Naive thymus-derived CD4-positive, alpha-beta T cell (primary cell): ENCODE measurements around the gene SFN. TPM values are rescaled to one million over a fixed set of nuclear protein-coding genes. Genes with fewer than 3 reads are reported as not detected.

ENCODE experiments used
- ATAC-seq: fragments of 150-1000 bp; cut with Tn5 transposase; 2 replicates; pipeline ENCODE4 v1.10.0; 2021; ENCODE audit warnings: mild to moderate bottlenecking, moderate library complexity
- CTCF ChIA-PET: fragments of 350-600 bp; sonication (Branson Sonifier 250); formaldehyde crosslinking; loops from one replicate; lab custom pipeline; 2021; ENCODE audit warnings: antibody characterized with exemption; lab: Charles Lee
- POLR2A ChIA-PET: fragments of 350-600 bp; sonication (Branson Sonifier 250); formaldehyde crosslinking; loops from one replicate; lab custom pipeline; 2021; ENCODE audit warnings: antibody characterized with exemption, inconsistent platforms; lab: Charles Lee
- DNase-seq, 9 donors: peaks; one replicate each; pipeline versions ENCODE4 v3.0.0 to v3.0.0-alpha.2; 2020 to 2022; ENCODE audit warnings: mixed read lengths in 1 of 9
- H3K27ac ChIP-seq: one replicate; pipeline ENCODE4 v1.7.0; 2013; ENCODE audit warnings: mild to moderate bottlenecking, low read depth, low read length, moderate library complexity
- H3K27me3 ChIP-seq, 2 donors: one replicate each; pipeline ENCODE4 v1.7.0; 2013; ENCODE audit warnings: low read length in 2 of 2, mild to moderate bottlenecking in 2 of 2, moderate library complexity in 2 of 2; ENCODE audit not compliant: control insufficient read depth in 2 of 2, insufficient read depth in 2 of 2
- H3K36me3 ChIP-seq, 3 experiments: 1 replicate in 2 of 3; 2 replicates in 1 of 3; pipeline ENCODE4 v1.7.0; 2013; ENCODE audit warnings: low read length in 3 of 3, mild to moderate bottlenecking in 3 of 3, moderate library complexity in 1 of 3; ENCODE audit not compliant: insufficient read depth in 3 of 3, control insufficient read depth in 2 of 3
- H3K4me1 ChIP-seq, 2 donors: one replicate each; pipeline ENCODE4 v1.7.0; 2013; ENCODE audit warnings: low read length in 2 of 2, mild to moderate bottlenecking in 2 of 2, moderate library complexity in 1 of 2; ENCODE audit not compliant: control insufficient read depth in 2 of 2, insufficient read depth in 2 of 2
- H3K4me3 ChIP-seq: 2 replicates; pipeline ENCODE4 v1.7.0; 2013; ENCODE audit warnings: mild to moderate bottlenecking, low read length
- H3K9me3 ChIP-seq, 3 experiments: 1 replicate in 2 of 3; 2 replicates in 1 of 3; pipeline ENCODE4 v1.7.0; 2013; ENCODE audit warnings: low read length in 3 of 3; ENCODE audit not compliant: control insufficient read depth in 2 of 3
- H3K27ac Mint-ChIP-seq, 9 donors: one replicate each; pipeline ENCODE4 v1.8.0; 2020 to 2022; ENCODE audit warnings: mixed read lengths in 9 of 9, mild to moderate bottlenecking in 8 of 9, moderate library complexity in 5 of 9, inconsistent platforms in 2 of 9
- H3K27me3 Mint-ChIP-seq, 5 donors: one replicate each; pipeline ENCODE4 v1.8.0; 2021 to 2022; ENCODE audit warnings: mixed read lengths in 5 of 5, mild to moderate bottlenecking in 1 of 5
- H3K36me3 Mint-ChIP-seq, 5 donors: one replicate each; pipeline ENCODE4 v1.8.0; 2020 to 2022; ENCODE audit warnings: mixed read lengths in 5 of 5, mild to moderate bottlenecking in 3 of 5, inconsistent platforms in 1 of 5
- H3K4me1 Mint-ChIP-seq, 7 donors: one replicate each; pipeline ENCODE4 v1.8.0; 2020 to 2022; ENCODE audit warnings: mixed read lengths in 7 of 7, mild to moderate bottlenecking in 3 of 7, inconsistent platforms in 1 of 7
- H3K4me3 Mint-ChIP-seq, 10 donors: one replicate each; pipeline ENCODE4 v1.8.0; 2020 to 2022; ENCODE audit warnings: mild to moderate bottlenecking in 10 of 10, mixed read lengths in 10 of 10, moderate library complexity in 6 of 10, inconsistent platforms in 2 of 10
- H3K9me3 Mint-ChIP-seq, 11 donors: one replicate each; pipeline ENCODE4 v1.8.0; 2020 to 2022; ENCODE audit warnings: mixed read lengths in 11 of 11, mild to moderate bottlenecking in 4 of 11, inconsistent platforms in 1 of 11, moderate library complexity in 1 of 11
- intact Hi-C, 2 donors: fragments of 100-400 bp; cut with micrococcal nuclease; formaldehyde crosslinking; loops; one replicate each; pipeline ENCODE4 v1.15.1; 2023
- polyA plus RNA-seq, 2 donors: library from polyadenylated mRNA; unstranded; fragments of 300-500 nt; fragmentation: Illumina TruSeq; gene quantifications; one replicate each; pipeline ENCODE4 v1.2.3, GENCODE V29; 2021
- total RNA-seq, 6 experiments: library from RNA in 5 of 6; stranded (reverse) in 5 of 6; gene quantifications; 1 replicate in 5 of 6; 2 replicates in 1 of 6; pipeline ENCODE4 v1.2.3 and lab custom pipeline; 2021 to 2026

The SFN gene
- total and polyA plus RNA-seq, 7 experiments from 2014 or later = 0.74 to 1.9 (median 1.4) TPM; not detected in 2

DNA sequence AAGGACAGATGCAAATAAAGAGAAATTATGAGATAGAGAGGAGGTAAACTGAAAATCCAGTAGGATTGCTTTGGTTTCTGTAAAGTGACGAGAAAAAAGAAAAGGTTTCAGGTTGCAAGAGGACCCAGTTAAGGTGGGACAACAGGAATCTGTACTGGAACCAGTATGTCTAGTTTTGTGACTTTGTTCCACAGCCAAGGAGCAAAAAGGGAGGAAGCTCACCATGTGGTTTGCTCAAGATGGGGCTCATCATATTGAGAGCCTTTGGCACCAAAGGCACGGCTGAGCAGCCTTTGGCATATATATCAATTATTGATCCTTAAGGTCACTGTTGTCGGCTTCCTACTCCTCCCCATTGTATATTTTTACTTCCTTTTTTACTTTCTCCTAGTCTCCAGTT lies 38.2 kb upstream of the SFN start:
- Histone ChIP-seq H3K27me3 (no peaks in the 10 kb centered on the region), H3K36me3 (no peaks in the 10 kb centered on the region), H3K9me3 (no peaks in the 10 kb centered on the region), H3K4me3 (no peak overlapping the region), H3K27ac (peak overlapping the region; percentile 98), H3K4me1 (peaks cover 40 to 49% of the 10 kb centered on the region in 2 donors)
- Mint-ChIP-seq H3K27me3 (no peaks in the 10 kb centered on the region), H3K36me3 (peaks cover 0 to 19% (median 0%) of the 10 kb centered on the region in 5 donors), H3K4me1 (peaks cover 42 to 67% (median 60%) of the 10 kb centered on the region in 7 donors), H3K27ac (peak overlapping the region in 8 of 9 donors; percentile 32 to 96 (median 92)), H3K9me3 (no peaks in the 10 kb centered on the region), H3K4me3 (peak overlapping the region in 7 of 10 donors; percentile 32 to 94 (median 93))
- CTCF ChIA-PET = interaction anchor here (0.8 to 1.5 kb wide), 5 partner anchors 9 to 127 kb away, joined by 3 to 7 read pairs (median 3); no protein-coding TSS in a partner anchor
- POLR2A ChIA-PET = interaction anchor here (0.5 to 2.0 kb wide), 5 partner anchors 9 to 353 kb away, joined by 3 to 9 read pairs (median 4); partner anchors contain the start of gene HMGN2
- DNase-seq (no peak), ATAC-seq (no peak)
- intact Hi-C loops = no loop called here

- peaks cover 39 to 42% of the 10 kb centered on the region in 2 donors for H3K4me1 ChIP-seq
- Mint-ChIP-seq H3K27ac (peak within 1 kb of the TSS; percentile 93 to 100 (median 98)), H3K27me3 (no peaks in the 10 kb centered on the region), H3K4me3 (peak within 1 kb of the TSS; percentile 89 to 99 (median 93)), H3K36me3 (peaks cover 0 to 24% (median 0%) of the 10 kb centered on the region in 5 donors), H3K4me1 (peaks cover 37 to 70% (median 64%) of the 10 kb centered on the region in 7 donors), H3K9me3 (no peaks in the 10 kb centered on the region)
- H3K9me3 ChIP-seq = no peaks in the 10 kb centered on the region
- H3K27ac ChIP-seq = peak within 1 kb of the TSS; percentile 98
- intact Hi-C loops = loop anchor here in 1 of 2 donors (1.0 to 2.0 kb wide), 2 partner anchors 39 to 64 kb away; partner anchors contain the start of gene GPN2
- peak; percentile 96 for ATAC-seq
- ChIA-PET CTCF (interaction anchor here (0.7 to 1.0 kb wide), 2 partner anchors 42 to 224 kb away, joined by 3 read pairs; no protein-coding TSS in a partner anchor), POLR2A (interaction anchor here (1.5 kb wide), 1 partner anchor 355 kb away, joined by 3 read pairs; the partner anchor contains the start of gene HMGN2)
- DNase-seq = peak; percentile 56 to 91 (median 77)
- no peaks in the 10 kb centered on the region for H3K27me3 ChIP-seq
- H3K4me3 ChIP-seq = peak within 1 kb of the TSS; percentile 86
- H3K36me3 ChIP-seq = peaks cover 0 to 2% (median 0%) of the 10 kb centered on the region in 3 experiments
These were observed 36.5 kb upstream of the SFN start, which contains the start of gene ZDHHC18 for GRCh38 chr1:26826261-26827105. Gene ZDHHC18, plus strand, starts transcription at chr1:26826688. Its CDS starts 117 bp downstream, at chr1:26826805.

DNA sequence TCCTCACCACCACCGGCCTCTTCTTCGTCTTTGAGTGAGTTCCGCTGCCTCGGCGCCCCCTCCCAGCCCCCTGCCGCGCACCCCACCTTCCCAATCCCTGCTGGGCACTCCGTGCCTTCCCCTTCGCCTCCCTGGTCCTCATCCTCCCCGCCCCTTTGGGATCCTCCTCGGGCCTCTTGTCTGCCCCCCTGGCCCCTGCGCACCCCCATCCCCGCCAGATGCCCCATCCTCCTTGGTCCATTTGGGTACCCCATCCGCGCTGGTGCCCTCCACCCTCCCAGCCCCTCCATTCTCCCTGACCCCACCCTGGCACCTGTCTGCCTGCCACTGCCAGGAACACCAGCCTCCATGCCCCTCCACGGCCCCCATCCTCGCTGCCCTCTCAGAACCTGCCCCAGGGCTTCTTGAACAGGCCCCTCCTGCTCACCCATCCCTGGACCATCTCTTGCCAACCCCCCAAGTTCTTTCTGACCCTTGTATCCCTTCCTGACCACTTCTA lies 35.8 kb upstream of the SFN start:
- Mint-ChIP-seq H3K4me1 (peaks cover 42 to 75% (median 70%) of the 10 kb centered on the region in 7 donors), H3K36me3 (peaks cover 0 to 29% (median under 1%) of the 10 kb centered on the region in 5 donors), H3K27ac (peak overlapping the region; percentile 90 to 100 (median 98)), H3K4me3 (peak overlapping the region; percentile 87 to 99 (median 92)), H3K9me3 (no peaks in the 10 kb centered on the region), H3K27me3 (no peaks in the 10 kb centered on the region)
- no peaks in the 10 kb centered on the region for H3K27me3 ChIP-seq
- H3K36me3 ChIP-seq = peaks cover 0 to 8% (median 0%) of the 10 kb centered on the region in 3 experiments
- POLR2A ChIA-PET = no interaction called here
- CTCF ChIA-PET = no interaction called here
- no peak for DNase-seq
- intact Hi-C loops = loop anchor here in 1 of 2 donors (2.0 kb wide), 1 partner anchor 64 kb away; the partner anchor contains the start of gene GPN2
- no peak for ATAC-seq
- H3K4me3 ChIP-seq = peak overlapping the region; percentile 64
- H3K27ac ChIP-seq = peak overlapping the region; percentile 87
- H3K4me1 ChIP-seq = peaks cover 40 to 48% of the 10 kb centered on the region in 2 donors
- no peaks in the 10 kb centered on the region for H3K9me3 ChIP-seq

DNA sequence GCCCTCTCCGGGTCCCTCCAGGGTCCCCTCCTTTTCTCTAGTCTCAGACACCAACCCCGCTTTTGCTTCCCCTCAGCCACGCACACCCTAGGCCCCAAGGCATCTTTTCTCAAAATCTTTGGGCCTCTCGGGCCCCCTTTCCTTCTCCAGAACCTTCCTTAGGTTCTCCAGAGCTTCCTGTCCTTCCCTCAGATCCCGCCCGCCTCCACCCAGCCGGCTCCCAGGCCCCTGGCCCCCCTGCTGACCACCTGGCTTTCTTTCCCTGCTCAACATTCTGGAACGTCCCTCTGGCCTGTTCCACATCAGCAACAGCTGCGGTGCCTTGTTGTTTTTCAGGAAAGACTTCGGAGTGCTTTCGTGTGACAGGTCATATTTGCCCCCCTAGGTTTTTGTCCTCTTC lies 35.3 kb upstream of the SFN start:
- no peak for ATAC-seq
- H3K4me1 Mint-ChIP-seq = peaks cover 46 to 79% (median 74%) of the 10 kb centered on the region in 7 donors
- no peak for DNase-seq
- Histone ChIP-seq H3K9me3 (no peaks in the 10 kb centered on the region), H3K27me3 (no peaks in the 10 kb centered on the region), H3K4me1 (peaks cover 45 to 52% of the 10 kb centered on the region in 2 donors), H3K36me3 (peaks cover 0 to 14% (median 4%) of the 10 kb centered on the region in 3 experiments), H3K27ac (peak overlapping the region; percentile 87), H3K4me3 (peak overlapping the region; percentile 64)
- peak overlapping the region; percentile 87 to 99 (median 92) for H3K4me3 Mint-ChIP-seq
- no peaks in the 10 kb centered on the region for H3K9me3 Mint-ChIP-seq
- POLR2A ChIA-PET = interaction anchor here (1.3 kb wide), 1 partner anchor 85 kb away, joined by 3 read pairs; no protein-coding TSS in a partner anchor
- H3K27ac Mint-ChIP-seq = peak overlapping the region; percentile 90 to 100 (median 98)
- H3K36me3 Mint-ChIP-seq = peaks cover 0 to 33% (median 5%) of the 10 kb centered on the region in 5 donors
- CTCF ChIA-PET = interaction anchor here (1.4 kb wide), 1 partner anchor 17 kb away, joined by 9 read pairs; no protein-coding TSS in a partner anchor
- intact Hi-C loops = loop anchor here in 1 of 2 donors (2.0 kb wide), 1 partner anchor 63 kb away; the partner anchor contains the start of gene GPN2
- H3K27me3 Mint-ChIP-seq = no peaks in the 10 kb centered on the region

GRCh38 chr1:26828411-26828991 lies 34.4 kb upstream of the SFN start:
- Histone ChIP-seq H3K27ac (peak overlapping the region; percentile 99), H3K4me3 (peak overlapping the region; percentile 14), H3K36me3 (peaks cover 0 to 16% (median 11%) of the 10 kb centered on the region in 3 experiments), H3K9me3 (no peaks in the 10 kb centered on the region), H3K4me1 (peaks cover 53 to 60% of the 10 kb centered on the region in 2 donors), H3K27me3 (no peaks in the 10 kb centered on the region)
- H3K27me3 Mint-ChIP-seq = no peaks in the 10 kb centered on the region
- intact Hi-C loops = no loop called here
- ChIA-PET CTCF (interaction anchor here (0.6 to 1.4 kb wide), 3 partner anchors 18 to 651 kb away, joined by 3 to 9 read pairs (median 4); partner anchors contain the start of gene CNKSR1), POLR2A (interaction anchor here (0.6 to 1.3 kb wide), 2 partner anchors 86 to 523 kb away, joined by 3 read pairs; no protein-coding TSS in a partner anchor)
- H3K4me3 Mint-ChIP-seq = peak overlapping the region; percentile 87 to 99 (median 92)
- peaks cover 0 to 38% (median 5%) of the 10 kb centered on the region in 5 donors for H3K36me3 Mint-ChIP-seq
- peak in 1 of 9 donors; percentile 25 for DNase-seq
- H3K9me3 Mint-ChIP-seq = no peaks in the 10 kb centered on the region
- peak overlapping the region; percentile 90 to 100 (median 95) for H3K27ac Mint-ChIP-seq
- ATAC-seq = no peak
- peaks cover 51 to 81% (median 75%) of the 10 kb centered on the region in 7 donors for H3K4me1 Mint-ChIP-seq
